ENCODE measurements around the gene IGF2BP2.
"Not testable (repeated sequence)": the region's sequence is repeated elsewhere in the genome, so short reads cannot be mapped to it uniquely, and the experiment has no call there.

The IGF2BP2 gene

GRCh38 chr3:185659942-185660921 is 164.6 kb downstream of the IGF2BP2 start:
- DNase-seq (ENCODE audit: low read depth): peak; percentile 36

GRCh38 chr3:185658943-185659342 is 165.9 kb downstream of the IGF2BP2 start:
- DNase-seq (ENCODE audit: low read depth): no peak

DNA sequence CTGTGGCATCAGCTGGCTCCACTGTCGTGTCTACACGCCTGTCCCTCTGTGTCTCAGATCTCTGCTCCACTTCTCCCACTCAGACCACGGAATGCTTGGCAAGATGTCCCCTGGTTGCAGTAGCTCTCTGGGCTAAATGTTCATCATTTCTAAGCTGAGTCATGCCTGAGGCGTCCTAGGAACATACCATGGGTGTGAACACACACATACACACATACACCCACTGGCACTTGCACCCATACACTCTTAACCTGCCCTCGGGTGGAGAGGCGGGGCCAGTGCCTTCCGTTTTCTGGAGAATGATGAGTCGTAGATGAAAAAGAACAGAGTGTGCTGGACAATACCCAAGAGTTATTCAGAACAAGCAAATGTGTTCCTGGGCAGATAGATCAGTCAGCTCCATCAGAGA is 166.3 kb downstream of the IGF2BP2 start:
- no peak for DNase-seq (ENCODE audit: low read depth)

- DNase-seq (ENCODE audit: low read depth): no peak
Measured at GRCh38 chr3:185657691-185658503, 166.9 kb downstream of the IGF2BP2 start.

DNA sequence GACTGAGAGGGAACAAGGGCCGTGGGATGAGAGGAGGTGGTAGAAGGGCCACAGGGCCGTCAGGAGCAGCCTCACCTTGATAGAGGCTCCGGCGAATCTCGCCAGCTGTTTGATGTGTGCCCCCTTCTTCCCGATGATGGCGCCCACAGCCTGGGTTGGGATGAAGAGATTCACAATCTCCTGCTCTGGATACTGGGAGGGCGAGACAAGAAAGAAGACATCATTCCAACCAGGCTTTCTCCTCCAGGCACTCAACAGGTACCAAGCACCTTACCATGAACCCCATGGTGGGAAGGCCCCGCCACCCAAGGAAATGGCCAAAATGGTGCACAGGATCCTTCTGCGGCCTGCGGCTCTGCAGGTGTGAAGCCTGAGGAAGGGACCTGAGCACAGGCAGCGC is 167.6 kb downstream of the IGF2BP2 start:
- no peak for DNase-seq (ENCODE audit: low read depth)

GRCh38 chr3:185656321-185656840 is 168.5 kb downstream of the IGF2BP2 start:
- no peak for DNase-seq (ENCODE audit: low read depth)

- no peak for DNase-seq (ENCODE audit: low read depth)
Measured at GRCh38 chr3:185655426-185656320, 169.2 kb downstream of the IGF2BP2 start.

DNA sequence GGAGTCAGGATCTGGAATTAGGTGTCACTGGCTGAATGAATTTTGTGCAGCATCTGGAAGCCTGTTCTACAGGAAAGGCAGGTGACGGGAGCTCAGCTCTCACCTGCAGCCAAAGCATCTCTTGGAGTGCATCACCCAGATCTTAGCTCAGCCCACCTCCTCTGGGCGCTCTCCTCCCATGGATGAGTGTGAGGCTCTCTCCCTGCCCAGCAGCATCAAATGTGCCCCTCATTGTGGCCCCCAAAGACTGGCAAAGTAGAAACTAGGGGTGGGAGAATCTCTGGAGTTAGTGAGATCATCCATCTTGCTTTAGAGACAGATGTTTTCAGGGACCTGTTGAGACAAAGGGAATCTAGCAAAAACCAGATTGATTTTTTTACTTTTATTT is 170.1 kb downstream of the IGF2BP2 start:
- DNase-seq (ENCODE audit: low read depth): no peak

DNA sequence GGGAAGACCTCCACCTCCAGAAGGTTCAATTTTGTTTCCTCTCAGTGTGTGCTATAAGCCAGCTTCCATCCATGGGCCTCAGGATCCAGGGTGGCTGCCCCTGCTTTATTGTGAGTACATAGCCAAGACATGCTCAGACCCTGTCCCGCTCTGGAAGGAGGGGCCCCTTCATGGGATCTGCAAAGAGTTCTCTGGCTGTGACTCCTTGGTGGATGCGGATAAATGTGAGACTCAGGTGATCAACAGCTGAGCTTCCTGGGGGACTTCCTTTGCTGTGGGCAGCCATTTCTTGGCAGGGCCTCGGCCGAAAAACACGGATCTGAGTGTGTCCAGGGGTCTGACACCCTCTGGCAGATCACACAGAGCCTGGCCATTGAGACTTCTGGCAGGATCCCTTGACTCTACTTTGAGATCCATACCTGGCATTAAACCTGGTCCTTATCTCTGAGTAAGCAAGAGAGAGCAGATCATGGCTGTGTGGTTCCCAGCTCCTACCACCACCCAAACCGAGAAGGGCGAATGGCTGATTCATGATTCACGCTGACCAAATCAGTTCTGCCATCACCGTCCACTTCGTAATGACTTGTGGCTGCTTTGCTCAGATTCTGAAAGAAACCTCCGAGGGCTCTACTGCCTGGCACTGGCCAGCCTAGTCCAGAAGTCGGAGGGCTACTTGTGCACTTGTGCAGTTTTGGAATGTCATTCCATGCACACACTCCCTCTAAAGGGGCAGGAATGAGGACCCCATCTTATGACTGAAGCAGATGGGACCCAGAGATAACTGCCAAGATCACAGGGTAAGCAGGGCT is 170.7 kb downstream of the IGF2BP2 start:
- DNase-seq (ENCODE audit: low read depth): no peak

DNA sequence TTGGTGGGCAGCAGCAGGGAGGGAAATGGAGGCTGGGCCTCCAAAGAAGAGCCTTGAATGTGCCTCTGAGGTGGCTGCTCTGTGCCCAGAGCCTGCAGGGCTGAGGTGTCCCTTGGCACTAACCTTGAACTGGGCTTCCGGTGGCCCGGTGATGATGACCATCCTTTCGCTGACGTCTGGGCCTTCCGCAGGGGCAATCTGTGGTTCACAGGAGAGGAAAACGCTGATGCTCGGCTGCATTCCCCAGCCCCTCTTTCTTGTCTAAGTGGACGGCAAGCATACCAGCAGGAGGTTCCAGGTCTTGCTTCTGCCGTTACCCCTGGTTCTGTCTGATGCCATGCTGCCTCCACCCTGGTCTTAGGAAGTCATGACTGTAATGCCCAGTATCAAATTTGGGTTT is 172.9 kb downstream of the IGF2BP2 start:
- no peak for DNase-seq (ENCODE audit: low read depth)

- no peak for DNase-seq (ENCODE audit: low read depth)
Measured at GRCh38 chr3:185649414-185649813, 175.4 kb downstream of the IGF2BP2 start.

- DNase-seq (ENCODE audit: low read depth): no peak
Measured at GRCh38 chr3:185648396-185648795, 176.4 kb downstream of the IGF2BP2 start.

DNA sequence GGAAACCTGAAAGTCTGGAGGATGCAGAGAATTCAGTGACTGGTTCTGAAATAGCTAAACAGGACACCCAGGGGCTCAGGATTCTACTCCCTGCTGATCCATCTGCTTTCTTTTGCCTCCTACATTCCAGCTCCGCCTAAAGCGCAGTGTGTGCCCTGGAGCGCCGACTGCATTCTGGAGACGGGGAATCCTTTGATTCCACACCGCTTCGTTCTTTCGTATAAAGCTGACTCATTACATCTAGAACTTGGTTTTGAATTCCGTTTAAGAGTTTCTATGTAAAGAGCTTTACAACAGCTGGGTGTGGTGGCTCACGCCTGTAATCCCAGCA is 177.0 kb downstream of the IGF2BP2 start:
- DNase-seq (ENCODE audit: low read depth): no peak

DNA sequence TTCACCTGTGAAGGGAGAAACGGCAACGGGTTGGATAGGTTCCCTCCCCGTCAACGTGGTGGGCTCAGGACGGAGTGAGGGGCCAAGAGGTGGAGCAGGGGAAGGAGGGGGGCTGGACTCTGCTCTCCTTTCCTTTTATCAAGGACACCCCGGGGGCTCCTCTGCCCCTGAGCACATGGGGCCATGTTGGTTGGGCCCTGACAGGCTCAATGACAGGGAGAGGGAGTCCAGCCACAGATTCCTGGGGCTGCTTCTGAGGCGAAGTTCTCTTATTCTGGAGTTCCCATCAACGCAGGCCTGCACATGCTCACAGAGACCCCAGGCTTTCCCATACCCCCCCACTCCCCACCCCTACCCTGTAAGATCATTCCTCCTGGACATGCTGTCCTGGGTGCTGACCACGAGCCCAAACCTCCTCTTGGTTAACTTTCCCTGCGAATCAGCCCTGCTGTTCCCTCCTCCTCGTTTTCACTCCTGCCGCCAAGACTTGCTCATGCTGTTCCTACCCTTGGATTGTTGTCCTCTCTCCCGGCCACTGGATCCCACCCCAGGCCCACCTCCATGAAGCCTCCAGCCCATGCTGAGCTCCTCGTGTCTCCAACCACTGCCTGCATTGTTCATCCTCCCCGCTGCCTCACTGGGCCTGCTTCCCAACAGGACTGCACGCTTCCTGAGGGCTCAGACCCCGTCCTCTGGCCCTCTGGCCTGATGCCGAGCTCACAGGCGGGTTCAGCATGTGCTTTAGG is 177.5 kb downstream of the IGF2BP2 start:
- no peak for DNase-seq (ENCODE audit: low read depth)

- no peak for DNase-seq (ENCODE audit: low read depth)
Measured at GRCh38 chr3:185646382-185647133, 178.3 kb downstream of the IGF2BP2 start.

DNA sequence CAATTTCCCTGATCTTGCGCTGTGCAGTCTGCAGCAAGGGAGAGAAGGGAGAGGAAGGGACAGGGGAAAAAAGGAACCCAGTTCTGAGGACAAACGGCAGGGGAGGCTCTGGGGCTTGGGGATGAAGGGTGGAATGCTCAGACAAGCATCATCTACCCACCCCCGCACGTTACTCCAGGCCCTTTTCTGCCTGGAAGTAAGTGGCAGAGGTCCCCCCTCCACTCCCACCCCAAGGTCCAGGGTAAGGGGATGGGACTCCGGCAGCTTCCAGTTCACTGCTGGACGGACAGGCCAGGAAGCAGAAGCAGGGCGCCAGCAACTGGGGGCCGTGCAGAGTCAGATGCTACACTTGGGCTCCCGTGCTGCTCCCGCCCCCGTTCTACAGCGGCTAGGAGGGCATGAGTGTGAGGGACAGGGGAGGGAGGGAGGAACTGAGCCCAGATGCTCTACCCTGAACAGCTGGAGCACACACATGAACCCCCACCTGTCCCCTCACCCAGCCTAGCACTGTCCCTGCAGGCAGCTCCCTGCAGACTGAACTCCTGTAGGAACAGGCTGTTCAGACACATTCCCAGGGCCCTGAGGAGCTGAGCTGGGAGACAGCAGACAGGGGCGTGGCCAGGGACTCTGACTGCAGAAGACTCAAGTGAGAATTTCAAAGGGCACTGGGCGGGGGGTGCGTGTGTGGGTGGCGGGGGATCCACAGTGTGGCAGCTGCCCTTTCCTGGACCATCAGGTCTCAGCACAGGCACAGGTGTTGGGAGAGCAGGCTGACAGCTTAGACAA is 179.1 kb downstream of the IGF2BP2 start:
- no peak for DNase-seq (ENCODE audit: low read depth)

DNA sequence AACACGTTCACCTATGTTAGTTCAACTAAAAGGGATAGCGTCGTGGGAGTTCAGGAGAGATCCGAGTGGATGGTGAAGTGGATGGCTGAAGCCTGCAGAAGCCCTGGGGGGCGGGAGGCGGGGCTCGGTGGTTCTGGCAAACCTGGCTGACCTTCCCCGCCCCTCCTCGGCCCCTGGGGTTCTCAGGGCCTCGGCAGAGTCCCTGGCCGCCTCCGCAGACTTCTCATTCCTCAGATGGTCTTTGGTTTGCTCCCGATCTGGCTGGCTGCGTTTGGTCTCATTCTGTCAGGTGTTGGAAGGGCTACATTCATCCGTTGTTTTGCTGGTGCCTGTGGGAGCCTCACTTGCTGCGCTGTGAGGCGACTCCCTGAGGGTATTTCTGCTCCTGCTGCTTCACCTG is 179.7 kb downstream of the IGF2BP2 start:
- not testable (repeated sequence) for DNase-seq (ENCODE audit: low read depth)

GRCh38 chr3:185640308-185640707 is 184.5 kb downstream of the IGF2BP2 start:
- DNase-seq (ENCODE audit: low read depth): no peak
